GM19025 (cell line): ENCODE measurements around the gene BLOC1S5.
"Not testable (repeated sequence)": the region's sequence is repeated elsewhere in the genome, so short reads cannot be mapped to it uniquely, and the experiment has no call there.

Source experiments
- ATAC-seq: cut with Tn5 transposase; IDR thresholded peaks from one replicate; pipeline ENCODE4 v1.9.1; 2021; ENCODE audit warnings: mild to moderate bottlenecking, low read depth, moderate library complexity; ENCODE audit not compliant: unreplicated experiment

BLOC1S5 gene

DNA sequence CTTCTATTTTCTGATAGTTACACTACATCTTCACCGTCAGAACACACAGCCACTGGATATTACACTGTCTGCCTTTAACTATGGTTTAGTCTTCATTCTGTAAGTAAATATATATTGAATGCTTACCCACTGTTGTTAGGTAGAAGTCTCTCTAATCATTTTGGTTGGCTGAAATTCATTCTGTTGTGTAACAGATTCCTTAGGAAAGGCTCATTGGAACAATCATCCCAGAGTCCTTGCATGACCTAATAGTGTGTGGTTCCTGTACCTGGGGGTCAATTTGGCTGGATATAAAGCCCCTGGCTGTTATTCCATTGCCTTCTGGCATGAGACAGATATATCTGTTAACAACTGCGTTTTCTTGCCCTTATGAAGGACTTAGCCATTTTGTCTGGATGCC, 9.9 kb downstream of the BLOC1S5 start:
- no peak for ATAC-seq

DNA sequence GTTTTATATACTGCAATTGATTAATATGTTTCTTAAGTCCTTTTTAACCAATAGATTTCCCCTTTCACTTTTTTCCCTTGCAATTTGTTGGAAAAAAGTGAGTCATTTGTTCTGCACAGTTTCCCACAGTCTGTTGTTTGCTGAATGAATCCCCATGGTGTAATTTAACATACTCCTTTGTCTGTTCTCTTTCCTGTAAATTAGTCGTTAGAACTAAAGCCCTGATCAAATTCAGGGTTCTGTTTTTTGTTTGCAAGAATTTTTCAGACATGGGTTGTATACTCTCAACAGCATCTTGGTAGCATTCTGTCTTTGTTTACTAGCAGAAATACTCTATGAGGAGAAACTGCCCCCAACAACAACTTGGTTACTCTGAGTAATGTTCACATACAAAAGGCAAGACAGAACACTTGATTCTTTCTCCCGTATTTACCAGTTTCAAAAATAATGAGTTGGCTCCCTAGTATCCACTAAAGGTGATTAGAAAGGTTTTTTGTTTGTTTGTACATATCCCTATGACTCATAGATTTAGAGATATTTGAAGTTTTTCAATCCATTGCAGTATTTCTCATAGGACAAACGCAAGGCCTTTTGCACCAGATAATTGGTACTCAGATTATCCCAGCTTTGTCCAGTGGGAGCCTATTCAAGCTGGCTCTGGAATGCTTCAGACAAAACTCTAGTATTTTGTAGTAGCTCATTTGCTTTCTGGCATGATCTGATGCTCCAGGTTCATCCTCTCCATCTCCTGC, 16.5 kb downstream of the BLOC1S5 start:
- no peak for ATAC-seq

DNA sequence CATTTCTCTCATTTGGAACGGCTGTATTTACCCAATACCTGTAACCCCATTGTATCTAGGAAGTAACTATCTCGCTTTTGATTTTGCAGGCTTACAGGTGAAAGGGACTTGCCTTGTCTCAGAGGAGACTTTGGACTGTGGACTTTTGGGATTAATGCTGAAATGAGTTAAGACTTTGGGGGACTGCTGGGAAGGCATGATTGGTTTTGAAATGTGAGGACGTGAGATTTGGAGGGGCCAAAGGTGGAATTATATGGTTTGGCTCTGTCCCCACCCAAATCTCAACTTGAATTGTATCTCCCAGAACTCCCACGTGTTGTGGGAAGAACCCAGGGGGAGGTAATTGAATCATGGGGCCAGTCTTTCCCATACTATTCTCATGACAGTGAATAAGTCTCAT, 18.4 kb downstream of the BLOC1S5 start:
- not testable (repeated sequence) for ATAC-seq

DNA sequence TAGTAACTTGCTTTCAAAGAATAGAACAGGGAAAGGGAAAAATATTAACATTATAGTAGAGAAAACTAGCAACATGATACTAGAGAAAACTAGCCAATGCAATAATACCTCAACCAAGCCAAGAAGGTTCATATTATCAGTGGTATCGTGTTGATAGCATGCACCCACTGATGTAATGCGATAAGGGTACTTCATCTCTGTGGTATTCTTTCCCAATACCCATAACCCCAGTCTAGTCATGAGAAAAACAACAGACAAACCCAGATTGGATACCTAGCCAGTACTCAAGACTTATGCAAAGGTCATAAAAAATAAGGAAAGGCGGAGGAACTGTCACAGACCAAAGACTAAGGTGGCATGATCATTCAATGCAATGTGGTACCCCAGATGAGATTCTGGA, 21.0 kb downstream of the BLOC1S5 start:
- no peak for ATAC-seq

DNA sequence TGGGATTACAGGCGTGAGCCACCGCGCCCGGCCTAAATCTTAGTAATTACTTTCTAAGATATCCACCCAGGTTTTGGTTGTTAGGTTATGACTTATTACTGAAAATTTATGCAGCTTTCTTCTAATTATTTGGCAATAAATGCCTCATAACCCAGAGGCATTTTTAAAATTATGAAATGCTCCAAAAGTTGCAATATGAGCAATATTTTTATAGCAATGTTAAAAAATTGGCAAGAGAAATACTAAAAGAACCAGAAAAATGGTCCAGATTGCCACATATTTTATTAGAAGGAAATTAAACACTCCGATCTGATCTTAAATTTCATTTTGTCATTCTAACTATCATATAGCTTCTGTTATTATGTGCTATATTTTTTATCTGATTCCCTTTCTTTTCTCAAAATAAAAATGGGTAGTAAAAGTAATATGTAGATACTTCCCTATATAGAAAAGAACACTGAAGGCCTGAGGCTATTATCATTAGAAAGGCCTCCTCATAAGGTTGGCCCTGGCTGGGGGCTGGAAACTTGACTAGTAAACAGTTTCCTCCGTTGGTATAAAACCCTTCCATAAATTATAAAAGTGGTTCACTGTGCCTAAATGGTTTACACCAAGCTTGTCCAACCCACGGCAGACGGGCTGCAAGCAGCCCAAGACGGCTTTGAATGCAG, 22.1 kb downstream of the BLOC1S5 start:
- no peak for ATAC-seq

DNA sequence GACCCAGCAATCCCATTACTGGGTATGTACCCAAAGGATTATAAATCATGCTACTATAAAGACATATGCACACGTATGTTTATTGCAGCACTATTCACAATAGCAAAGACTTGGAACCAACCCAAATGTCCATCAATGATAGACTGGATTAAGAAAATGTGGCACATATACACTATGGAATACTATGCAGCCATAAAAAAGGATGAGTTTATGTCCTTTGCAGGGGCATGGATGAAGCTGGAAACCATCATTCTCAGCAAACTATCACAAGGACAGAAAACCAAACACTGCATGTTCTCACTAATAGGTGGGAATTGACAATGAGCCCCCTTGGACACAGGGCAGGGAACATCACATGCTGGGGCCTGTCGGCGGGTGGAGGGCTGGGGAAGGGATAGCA, 30.1 kb downstream of the BLOC1S5 start:
- ATAC-seq: not testable (repeated sequence)

DNA sequence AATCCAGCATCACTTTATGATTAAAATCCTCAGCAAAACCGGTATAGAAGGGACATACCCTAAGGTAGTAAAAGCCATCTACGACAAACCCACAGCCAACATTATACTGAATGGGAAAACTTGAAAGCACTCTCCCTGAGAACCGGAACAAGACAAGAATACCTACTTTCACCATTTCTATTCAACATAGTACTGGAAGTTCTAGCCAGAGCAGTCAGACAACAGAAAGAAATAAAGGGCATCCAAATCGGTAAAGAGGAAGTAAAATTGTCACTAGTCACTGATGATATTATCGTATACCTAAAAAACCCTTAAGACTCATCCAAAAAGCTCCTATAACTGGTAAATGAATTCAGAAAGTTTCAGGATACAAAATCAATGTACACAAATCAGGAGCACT, 33.3 kb downstream of the BLOC1S5 start:
- no peak for ATAC-seq

DNA sequence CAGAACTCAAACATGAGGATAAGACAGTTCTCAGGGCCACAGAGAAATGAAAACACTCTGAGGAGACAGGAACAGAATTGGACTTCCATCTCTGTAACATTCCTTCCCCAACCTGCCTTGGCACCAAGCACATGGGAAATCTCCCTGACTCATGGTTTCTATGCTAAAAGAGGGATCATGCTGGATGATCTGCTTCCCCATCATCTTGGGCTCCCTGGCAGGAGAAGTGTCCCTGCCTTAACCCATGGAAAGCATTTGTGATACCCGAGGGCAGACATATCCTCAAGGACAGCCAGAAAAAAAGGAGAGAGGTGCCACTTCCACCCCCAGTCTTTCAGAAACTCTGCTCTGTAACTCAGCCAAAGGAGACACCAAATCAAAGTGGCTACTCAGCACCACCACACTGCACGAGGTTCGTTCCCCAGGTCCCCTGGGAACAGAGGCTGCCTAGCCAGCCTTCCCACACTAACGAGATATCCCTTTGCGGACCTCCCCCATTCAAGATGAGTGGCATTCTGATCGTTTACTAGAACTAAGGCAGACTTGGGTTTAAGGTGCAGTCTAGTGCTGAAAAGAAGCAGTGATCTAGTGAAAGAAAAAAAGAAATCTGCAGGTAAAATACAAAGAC, 34.8 kb downstream of the BLOC1S5 start:
- no peak for ATAC-seq

DNA sequence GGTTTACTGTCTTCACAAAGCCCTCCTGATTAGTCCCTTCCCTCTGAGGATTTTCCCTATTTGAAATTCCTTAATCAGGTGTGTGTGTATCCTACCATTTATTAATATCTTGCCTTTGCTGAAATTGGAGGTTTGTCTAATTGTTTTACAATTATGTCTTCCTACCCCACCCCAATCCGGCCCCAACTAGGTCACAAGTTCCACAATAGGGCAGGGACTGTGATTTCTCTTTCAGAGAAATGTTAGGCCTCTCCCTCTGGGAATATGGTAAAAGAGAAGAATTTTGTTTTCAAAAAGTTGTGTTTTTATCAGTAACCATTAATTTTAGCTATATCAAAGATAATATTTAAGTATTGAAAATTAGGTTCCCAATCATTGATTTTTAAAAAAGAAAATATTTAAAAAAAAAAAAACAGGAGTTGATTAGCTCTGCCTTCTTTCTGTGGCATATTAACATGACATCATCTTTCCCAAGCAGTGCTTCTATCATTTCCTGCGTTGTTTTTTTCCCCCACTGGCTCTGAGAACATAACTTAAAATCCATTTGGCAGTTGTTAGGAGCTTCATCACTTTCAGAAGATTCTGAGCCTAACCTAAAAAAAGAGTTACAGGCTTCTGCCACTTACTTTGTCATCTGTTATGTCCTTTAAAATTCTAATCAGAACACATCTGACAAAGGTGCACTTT, 36.1 kb downstream of the BLOC1S5 start:
- no peak for ATAC-seq

DNA sequence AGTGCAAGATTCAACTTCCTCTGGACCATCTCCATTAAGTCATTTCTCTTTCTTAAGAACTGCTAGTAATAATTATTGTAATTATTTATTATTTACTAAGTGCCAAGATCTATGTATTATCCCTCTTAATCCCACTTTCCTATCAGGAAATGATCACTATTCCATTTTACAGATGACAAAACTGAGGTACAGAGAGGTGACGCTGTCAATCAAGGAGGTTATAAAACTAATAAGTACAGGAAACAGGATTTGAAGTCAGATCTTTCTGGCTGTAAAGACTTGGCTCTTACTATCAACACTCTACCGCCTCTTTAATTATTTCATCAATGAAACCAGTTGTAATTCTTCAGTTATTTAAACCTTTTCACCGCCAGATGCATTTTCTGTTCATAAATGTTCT, 37.4 kb downstream of the BLOC1S5 start:
- no peak for ATAC-seq

DNA sequence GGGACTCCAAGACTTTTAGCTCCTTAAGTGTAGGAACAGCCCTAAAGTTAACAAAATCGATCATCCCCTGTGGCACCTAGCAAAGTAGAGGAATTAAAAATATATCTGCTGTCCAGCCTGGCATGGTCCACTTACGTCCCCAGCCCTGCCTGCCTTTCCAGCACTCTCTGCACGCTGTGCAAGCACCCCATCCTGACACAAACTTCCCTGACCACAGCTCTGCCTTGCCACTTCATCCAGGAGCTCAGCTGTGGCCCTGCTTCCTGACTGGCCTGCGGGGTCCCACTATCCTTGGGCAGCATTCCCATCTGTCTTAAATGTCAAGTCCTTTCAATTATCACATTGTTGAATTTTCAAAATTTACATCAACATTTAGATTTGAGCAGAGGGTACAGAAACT, 39.0 kb downstream of the BLOC1S5 start:
- no peak for ATAC-seq

DNA sequence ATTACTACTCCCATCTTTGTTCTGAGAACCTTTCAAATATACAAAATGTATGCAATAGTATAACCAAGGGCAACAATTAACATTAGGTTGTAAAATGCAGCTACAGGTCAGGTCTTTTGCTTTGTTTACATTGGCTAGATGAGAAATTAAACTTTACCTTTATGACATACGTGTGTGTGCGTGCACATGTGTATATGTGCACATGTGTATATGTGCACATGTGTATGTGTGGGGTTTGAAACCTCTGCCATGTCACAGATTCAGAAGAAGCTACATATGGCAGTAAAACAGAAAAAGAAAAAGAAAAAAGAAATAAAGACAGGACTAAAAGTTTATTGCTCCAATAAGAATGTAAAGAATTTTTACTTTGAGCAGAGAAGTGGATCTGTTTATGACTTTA, 40.6 kb downstream of the BLOC1S5 start:
- ATAC-seq: no peak

DNA sequence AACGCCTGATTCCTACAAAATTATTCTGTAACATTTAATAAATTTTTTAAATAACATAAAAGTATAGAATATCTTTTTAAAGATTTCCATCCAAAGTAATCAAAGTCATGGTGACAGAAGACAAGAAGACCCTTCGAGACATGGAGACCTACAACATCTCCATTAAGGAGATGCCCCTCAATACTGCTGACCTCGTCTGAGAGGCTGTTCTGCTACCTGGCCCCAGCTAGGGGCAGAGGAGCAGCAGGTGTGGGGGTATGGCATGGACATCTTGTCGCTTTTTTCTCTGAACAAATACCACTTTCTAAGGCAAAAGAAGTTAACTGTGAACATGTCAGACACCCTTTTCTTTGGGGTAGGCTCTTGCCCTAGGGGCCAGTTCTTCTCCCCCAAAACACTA, 44.1 kb downstream of the BLOC1S5 start:
- ATAC-seq: no peak

DNA sequence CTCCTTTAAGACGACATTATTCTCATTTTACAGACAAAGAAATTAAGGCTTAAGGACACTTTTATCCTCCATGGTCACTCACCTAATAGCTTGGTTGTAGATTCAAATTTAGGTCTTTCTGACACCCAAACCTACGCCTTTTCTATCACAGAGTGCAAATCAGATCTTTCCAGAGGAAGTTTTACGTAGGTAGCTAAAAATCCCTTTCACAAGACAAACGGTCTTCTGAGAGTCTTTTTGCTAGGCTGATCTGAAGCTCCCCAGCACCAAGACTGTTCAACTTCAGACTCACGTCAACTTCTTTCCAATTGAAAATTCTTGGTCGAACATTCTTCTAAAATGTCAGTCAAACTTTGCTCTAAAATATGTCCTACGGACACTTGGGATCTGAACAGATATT, 46.5 kb downstream of the BLOC1S5 start:
- no peak for ATAC-seq

DNA sequence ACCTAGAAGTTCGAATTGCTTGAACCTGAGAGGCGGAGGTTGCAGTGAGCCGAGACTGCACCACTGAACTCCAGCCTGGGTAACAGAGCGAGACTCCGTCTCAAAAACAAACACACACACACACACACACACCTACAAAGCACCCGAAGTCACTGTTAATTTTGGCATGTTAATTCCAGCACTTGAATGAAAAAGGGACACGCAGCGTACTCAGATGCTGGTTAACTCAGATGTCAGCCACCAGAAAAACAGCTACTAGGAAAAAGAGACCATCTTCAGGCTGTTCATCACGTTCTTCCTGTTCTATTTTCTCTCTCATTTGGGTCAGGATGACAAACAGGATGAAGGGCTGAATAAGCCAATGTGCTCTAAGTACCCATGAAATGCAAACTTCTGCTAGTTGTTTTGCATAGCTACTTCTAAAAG, 46.9 kb downstream of the BLOC1S5 start:
- peak; percentile 81 for ATAC-seq

DNA sequence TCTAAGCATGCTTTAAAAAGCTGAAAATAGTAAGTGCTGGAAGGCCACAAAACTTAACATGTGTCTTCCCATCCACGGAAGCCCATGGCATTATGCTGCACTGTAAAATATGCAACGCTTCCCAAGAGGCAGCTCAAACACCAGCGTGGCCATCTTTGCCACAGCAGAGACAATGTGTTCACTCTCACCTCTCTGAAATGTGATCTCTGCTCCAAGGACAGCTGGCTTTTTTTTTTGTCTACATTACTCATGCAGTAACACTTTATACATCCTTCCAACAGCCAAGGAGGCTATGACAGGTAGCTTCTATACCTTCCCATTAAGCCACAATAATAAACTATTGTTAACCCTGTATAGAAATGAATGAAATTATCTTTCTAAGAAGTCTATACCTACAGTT, 49.2 kb downstream of the BLOC1S5 start:
- ATAC-seq: no peak

DNA sequence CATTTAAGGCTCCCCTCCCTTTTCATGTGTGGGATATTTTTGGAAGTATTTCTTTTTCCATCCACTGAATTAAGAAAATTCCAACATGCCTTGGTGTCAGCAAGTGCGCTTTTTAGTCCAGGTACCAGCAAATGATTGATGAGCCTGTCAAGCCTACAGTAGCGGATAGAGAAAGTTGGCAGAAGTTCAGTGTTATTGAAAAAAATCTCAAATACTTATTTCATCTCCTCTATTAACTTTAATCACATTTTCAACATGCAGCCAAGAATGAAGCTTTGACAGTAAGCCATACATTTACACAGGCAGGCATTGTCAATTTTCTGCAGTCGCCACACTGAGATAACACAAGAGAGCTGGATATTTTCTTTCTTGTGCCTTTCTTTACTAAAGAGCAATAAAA, 50.4 kb downstream of the BLOC1S5 start:
- no peak for ATAC-seq

DNA sequence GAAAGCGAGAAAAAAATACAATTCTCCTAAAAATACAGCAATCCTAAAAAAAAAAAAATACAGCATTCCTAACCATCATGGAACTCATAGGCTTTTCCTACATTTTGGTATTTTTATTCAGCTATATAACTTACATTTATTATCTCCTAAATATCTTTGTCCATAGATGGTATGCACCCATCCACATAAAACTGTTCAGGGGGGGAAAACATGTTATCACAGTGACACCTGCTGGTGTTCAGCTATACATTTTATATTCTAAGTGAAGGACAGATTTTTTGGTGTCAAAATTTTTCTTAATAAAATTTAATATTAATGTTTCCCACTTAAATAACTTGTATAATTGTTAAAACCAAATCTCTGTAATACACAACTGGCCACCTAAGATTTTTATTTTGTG, 58.0 kb downstream of the BLOC1S5 start:
- no peak for ATAC-seq

DNA sequence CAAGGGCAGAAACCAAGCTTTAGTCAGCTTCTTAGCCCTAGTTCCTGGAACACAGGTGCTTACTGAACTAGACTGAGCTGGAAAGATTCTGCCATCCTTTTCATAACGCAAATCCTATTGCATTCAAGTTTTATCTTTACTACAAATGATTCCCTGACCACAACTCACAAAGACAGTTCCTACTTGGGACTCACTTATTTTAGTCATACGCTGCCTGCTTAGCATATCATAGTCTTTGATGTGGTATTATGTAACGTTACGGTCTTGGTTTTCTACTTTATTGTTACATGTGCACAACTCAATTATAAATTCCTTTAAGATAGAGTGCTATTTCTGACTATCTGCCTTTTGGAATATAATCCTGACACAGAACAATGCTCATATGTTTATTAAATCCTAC, 59.1 kb downstream of the BLOC1S5 start:
- no peak for ATAC-seq

DNA sequence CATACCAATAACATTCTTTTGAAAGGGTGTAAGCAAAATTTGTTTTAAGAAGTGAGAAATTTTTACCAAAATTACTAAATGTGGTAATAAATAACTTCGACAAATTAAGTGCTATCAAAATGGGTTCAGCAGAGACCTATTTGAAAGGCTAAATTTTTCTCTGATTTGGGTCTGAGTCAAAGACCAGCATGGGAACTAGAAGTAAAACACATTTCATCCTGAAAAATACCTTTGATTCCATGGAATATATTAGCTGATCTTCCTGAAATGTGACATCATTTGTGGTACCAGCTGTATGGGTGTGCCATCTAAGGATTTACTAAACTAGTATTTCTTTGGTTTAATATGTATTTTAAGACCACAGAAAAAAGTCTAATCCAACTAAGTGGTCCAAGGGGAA, 63.6 kb downstream of the BLOC1S5 start:
- ATAC-seq: no peak

DNA sequence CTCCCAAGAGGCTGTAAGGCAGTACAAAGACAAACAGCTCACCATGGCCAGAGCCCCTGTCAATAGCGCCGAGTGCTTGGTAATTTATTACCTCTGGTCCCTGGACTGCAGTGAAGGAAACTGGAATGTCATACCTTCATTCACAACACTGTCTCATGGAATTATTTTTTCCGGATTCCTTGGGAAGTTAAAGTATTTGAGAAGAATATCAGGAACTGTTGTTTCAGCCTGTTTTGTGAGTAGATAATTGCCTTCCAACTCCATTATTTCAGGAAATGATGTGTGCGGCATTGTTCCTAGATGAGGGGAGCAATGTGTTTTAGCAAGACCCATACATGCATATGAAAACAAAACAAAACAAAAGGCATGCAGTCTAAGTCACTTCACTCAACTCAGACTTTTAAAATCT, 64.0 kb downstream of the BLOC1S5 start:
- ATAC-seq: no peak
